ACC112 (cell line): ENCODE results near the gene NLGN1.
"Not testable (repeated sequence)": the region's sequence is repeated elsewhere in the genome, so short reads cannot be mapped to it uniquely, and the experiment has no call there.

Experiments used
- H2AFZ ChIP-seq: fragments of 200-600 bp; sonication (generic); one replicate; pipeline ENCODE4 v1.6.0; 2017; ENCODE audit warnings: antibody characterized with exemption, low read length; ENCODE audit not compliant: unreplicated experiment
- H3K27ac ChIP-seq: fragments of 200-600 bp; sonication (generic); 2 replicates; pipeline ENCODE4 v1.5.1; 2014; ENCODE audit warnings: low read depth, mild to moderate bottlenecking, antibody characterized with exemption, low read length, moderate library complexity
- H3K27me3 ChIP-seq: fragments of 200-600 bp; sonication (generic); 2 replicates; pipeline ENCODE4 v1.6.1; 2014; ENCODE audit warnings: mild to moderate bottlenecking, antibody characterized with exemption, low read length, moderate library complexity, mixed read lengths; ENCODE audit not compliant: insufficient read depth
- H3K36me3 ChIP-seq: fragments of 200-600 bp; sonication (generic); 2 replicates; pipeline ENCODE4 v1.6.1; 2016; ENCODE audit warnings: mild to moderate bottlenecking, antibody characterized with exemption, low read length, moderate library complexity, mixed read lengths; ENCODE audit not compliant: insufficient read depth
- H3K4me1 ChIP-seq: fragments of 200-600 bp; sonication (generic); one replicate; pipeline ENCODE4 v1.6.1; 2016; ENCODE audit warnings: low read length, mixed read lengths; ENCODE audit not compliant: insufficient read depth, unreplicated experiment, control insufficient read depth
- H3K4me3 ChIP-seq: fragments of 200-600 bp; sonication (generic); 2 replicates; pipeline ENCODE4 v1.5.1; 2014; ENCODE audit warnings: mild to moderate bottlenecking, low read depth, low read length
- H3K79me2 ChIP-seq: fragments of 200-600 bp; sonication (generic); one replicate; pipeline ENCODE4 v1.6.0; 2016; ENCODE audit warnings: low read length; ENCODE audit not compliant: control insufficient read depth, unreplicated experiment, insufficient read depth

NLGN1 gene

DNA sequence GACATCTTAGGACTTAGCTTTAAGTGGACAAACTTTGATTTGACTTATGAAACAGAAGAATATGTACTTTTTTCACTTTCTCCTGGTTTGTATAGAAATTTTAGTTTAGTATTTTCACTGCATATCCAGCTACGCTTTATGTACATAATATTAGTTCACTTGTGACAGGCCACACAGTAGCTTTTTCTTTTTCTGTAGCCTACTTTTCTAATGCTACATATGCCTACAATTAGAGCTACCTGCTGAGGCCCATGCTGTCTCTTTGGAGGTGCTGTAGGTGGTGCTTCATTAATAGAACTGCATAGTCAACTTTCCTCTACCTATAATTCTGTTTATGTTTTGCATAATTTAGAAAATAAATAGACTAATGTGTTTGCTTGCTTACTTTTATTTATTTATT lies 191.6 kb downstream of the NLGN1 start:
- no peaks in the 10 kb centered on the region for H3K79me2 ChIP-seq
- no peak overlapping the region for H3K27ac ChIP-seq
- H3K4me1 ChIP-seq: no peaks in the 10 kb centered on the region
- H3K36me3 ChIP-seq: no peaks in the 10 kb centered on the region
- H2AFZ ChIP-seq: no peak overlapping the region
- no peak overlapping the region for H3K4me3 ChIP-seq
- H3K27me3 ChIP-seq: 0 out of 2 replicates have a peak, but pooled peaks cover 12% of the 10 kb centered on the region

DNA sequence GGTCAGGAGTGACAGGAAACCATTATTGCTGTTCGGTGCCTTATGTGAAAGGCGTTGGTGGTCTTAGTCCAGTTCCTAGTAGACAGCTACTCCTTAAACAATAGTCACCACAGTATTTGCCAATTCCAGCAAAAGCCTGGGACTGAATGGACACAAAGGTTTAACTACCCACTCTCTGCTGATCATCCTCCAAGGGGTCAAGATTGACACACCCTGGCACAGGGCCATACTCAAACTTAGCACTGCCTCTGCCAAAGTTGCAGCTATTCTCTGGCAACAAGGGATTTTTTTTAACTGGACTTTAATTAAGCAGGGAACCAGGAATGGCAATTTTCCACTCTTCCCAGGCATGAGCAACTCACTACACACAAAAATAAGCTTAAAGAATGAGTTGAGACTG lies 193.9 kb downstream of the NLGN1 start:
- H3K4me3 ChIP-seq: no peak overlapping the region
- 0 out of 2 replicates have a peak, but pooled peaks cover 7% of the 10 kb centered on the region for H3K27me3 ChIP-seq
- no peaks in the 10 kb centered on the region for H3K36me3 ChIP-seq
- no peaks in the 10 kb centered on the region for H3K4me1 ChIP-seq
- H3K27ac ChIP-seq: no peak overlapping the region
- H2AFZ ChIP-seq: no peak overlapping the region
- no peaks in the 10 kb centered on the region for H3K79me2 ChIP-seq

DNA sequence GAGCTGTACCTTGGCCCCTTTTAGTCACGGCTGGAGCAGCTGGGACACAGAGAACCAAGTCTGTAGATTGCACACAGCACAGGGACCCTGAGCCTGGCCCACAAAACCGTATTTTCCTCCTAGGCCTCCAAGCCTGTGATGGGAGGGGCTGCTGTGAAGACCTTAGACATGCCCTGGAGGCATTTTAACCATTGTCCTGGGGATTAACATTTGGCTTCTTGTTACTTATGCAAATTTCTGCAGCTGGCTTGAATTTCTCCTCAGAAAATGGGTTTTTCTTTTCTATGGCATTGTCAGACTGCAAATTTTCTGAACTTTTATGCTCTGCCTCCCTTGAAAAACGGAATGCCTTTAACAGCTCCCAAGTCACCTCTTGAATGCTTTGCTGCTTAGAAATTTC lies 197.3 kb downstream of the NLGN1 start:
- not testable (repeated sequence) for H3K36me3 ChIP-seq, H3K27ac ChIP-seq, H3K4me3 ChIP-seq, H3K27me3 ChIP-seq, H3K79me2 ChIP-seq, H2AFZ ChIP-seq, H3K4me1 ChIP-seq

DNA sequence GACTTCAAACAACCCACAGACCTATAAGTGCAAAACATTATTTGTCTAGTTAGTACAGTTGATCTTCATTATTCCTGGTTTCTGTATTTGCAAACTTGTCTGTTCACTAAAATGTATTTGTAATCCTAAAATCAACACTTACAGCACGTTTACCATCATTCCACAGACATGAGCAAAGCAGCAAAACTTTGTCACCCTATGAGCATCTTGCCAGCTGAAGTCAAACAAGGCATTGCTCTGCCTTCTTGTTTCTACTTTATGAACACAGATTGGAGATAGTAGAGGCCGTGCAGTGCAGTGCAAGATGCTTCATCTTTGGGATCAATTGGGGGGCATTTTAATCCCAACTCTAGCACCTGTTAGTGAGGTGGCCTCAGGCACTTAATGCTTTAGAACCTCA lies 202.1 kb downstream of the NLGN1 start:
- H3K27ac ChIP-seq: no peak overlapping the region
- no peaks in the 10 kb centered on the region for H3K36me3 ChIP-seq
- H3K79me2 ChIP-seq: no peaks in the 10 kb centered on the region
- no peak overlapping the region for H3K4me3 ChIP-seq
- no peak overlapping the region for H2AFZ ChIP-seq
- H3K4me1 ChIP-seq: no peaks in the 10 kb centered on the region
- H3K27me3 ChIP-seq: no peaks in the 10 kb centered on the region

DNA sequence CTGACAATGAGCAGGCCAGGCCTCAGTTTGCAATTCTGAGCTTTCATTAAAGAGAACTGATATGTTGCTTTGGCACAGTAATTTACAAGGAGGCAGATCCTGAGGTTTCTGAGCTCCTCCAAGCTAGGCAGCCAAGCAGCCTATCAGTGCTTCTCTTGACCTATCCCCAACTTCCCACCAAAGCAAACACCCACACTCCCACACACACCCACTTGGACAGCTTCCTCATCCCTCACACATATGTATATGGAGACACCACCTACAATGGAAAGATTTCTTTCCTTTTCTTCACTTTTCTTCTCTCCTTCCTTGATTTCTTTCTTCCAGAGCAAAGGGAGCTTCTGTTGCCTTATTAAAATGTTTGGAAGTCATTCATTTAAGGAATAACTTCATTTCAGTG lies 217.0 kb downstream of the NLGN1 start:
- Histone ChIP-seq H3K27ac (no peak overlapping the region), H3K4me3 (no peak overlapping the region), H2AFZ (no peak overlapping the region), H3K4me1 (no peaks in the 10 kb centered on the region), H3K36me3 (no peaks in the 10 kb centered on the region), H3K79me2 (no peaks in the 10 kb centered on the region), H3K27me3 (no peaks in the 10 kb centered on the region)

DNA sequence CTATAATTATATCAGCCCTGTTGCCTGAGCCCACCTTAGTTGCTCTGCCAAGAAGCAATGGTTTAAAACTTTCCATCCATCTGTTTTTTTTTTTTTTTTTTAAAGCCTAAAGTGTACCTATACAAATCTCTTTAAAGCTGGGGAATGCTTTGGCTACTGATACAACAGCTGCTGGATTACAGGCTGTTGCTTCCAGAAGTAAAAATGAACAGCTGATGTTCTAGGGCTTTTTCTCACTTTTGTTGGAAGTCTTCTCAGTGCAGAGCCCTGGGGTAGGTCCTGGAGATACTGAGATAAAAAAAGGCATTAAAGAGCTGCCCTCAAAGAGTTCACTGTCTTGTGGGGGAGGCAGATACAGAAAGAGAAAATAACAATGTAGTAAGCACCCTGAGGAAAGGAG lies 218.1 kb downstream of the NLGN1 start:
- no peaks in the 10 kb centered on the region for H3K27me3 ChIP-seq
- H3K4me1 ChIP-seq: no peaks in the 10 kb centered on the region
- no peaks in the 10 kb centered on the region for H3K36me3 ChIP-seq
- H3K79me2 ChIP-seq: no peaks in the 10 kb centered on the region
- no peak overlapping the region for H3K27ac ChIP-seq
- no peak overlapping the region for H2AFZ ChIP-seq
- no peak overlapping the region for H3K4me3 ChIP-seq

DNA sequence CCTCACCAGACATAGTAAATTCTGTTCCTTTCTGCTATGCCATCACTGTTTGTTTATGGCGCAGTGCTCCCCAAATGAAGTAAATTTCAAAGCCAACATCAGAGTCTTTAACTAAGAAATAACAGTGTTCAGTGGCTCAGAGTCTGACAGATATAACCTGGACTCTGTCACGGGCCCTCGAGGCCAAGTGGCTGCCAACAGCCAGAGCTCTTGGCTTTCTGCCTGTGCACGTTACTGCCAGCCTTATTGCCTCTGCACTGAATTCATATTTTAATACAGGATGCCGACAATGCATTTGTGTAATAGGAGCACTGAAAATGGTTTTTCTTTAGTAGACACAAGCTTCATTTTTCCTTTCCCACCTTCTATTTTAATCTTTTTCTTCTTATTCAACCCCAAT lies 219.9 kb downstream of the NLGN1 start:
- H2AFZ ChIP-seq: no peak overlapping the region
- no peak overlapping the region for H3K4me3 ChIP-seq

DNA sequence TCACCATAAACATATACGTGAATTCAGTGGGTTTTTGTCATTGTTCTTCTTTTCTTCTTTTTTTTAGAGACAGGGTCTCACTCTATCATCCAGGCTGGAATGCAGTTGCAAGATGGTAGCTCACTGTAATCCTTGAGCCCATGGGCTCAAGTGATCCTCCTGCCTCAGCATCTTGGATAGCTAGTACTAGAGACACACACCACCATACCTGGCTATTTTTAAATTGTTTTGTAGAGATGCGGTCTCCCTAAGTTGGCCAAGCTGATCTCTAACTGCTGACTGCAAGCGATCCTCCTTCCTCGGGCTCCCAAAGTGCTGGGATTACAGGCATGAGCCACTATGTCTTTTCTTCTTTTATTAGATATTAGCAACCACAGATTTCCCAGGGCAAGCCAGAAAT lies 220.6 kb downstream of the NLGN1 start:
- Histone ChIP-seq H3K27me3 (no peaks in the 10 kb centered on the region), H2AFZ (no peak overlapping the region), H3K27ac (no peak overlapping the region), H3K4me1 (no peaks in the 10 kb centered on the region), H3K79me2 (no peaks in the 10 kb centered on the region), H3K4me3 (no peak overlapping the region), H3K36me3 (no peaks in the 10 kb centered on the region)

More for the DNA sequence above, 219.9 kb downstream of the NLGN1 start:
- Histone ChIP-seq H3K36me3 (no peaks in the 10 kb centered on the region), H3K27ac (no peak overlapping the region), H3K79me2 (no peaks in the 10 kb centered on the region), H3K27me3 (no peaks in the 10 kb centered on the region), H3K4me1 (no peaks in the 10 kb centered on the region)

DNA sequence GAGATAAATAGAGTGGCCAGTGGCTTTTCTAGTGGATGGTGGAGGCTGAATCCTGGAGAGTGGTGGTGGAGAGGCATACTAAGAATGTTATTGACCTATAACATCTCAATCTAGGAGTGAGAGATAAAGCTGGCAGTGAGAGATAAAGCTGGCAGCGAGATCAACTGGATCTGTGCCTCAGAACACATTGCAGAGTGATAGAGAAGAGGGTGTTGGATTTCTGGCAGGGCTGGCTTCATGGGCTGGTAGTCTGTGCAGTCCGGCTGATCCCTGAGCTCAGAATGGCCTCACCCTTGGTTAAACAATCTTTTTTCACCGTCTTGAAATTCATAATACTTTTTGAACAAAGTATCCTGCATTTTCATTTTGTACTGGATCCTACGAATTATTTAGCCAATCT lies 221.2 kb downstream of the NLGN1 start:
- Histone ChIP-seq H3K4me1 (no peaks in the 10 kb centered on the region), H3K27ac (no peak overlapping the region), H3K79me2 (no peaks in the 10 kb centered on the region), H3K4me3 (no peak overlapping the region), H2AFZ (no peak overlapping the region), H3K36me3 (no peaks in the 10 kb centered on the region), H3K27me3 (no peaks in the 10 kb centered on the region)

DNA sequence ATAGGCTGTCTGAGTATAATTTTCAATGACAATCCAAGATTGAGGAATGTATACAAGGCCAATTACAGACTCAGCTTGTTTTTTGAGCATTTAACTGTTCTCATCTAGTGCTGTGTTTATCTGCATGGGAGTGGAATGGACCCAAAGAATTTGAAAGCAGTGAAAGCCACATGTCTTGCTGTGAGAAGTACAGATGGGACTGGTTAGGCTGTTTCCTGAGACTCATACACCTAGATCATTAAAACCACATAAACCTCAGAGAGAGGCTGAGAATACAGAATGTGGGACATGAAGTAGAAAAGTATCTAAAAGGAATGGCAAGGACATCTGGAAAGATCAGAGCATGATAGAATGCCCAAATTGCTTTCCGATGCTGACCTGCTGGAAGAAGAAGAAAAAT lies 224.6 kb downstream of the NLGN1 start:
- no peaks in the 10 kb centered on the region for H3K4me1 ChIP-seq
- H3K27ac ChIP-seq: no peak overlapping the region
- H3K4me3 ChIP-seq: no peak overlapping the region
- H3K36me3 ChIP-seq: no peaks in the 10 kb centered on the region
- no peaks in the 10 kb centered on the region for H3K27me3 ChIP-seq
- no peaks in the 10 kb centered on the region for H3K79me2 ChIP-seq
- no peak overlapping the region for H2AFZ ChIP-seq

DNA sequence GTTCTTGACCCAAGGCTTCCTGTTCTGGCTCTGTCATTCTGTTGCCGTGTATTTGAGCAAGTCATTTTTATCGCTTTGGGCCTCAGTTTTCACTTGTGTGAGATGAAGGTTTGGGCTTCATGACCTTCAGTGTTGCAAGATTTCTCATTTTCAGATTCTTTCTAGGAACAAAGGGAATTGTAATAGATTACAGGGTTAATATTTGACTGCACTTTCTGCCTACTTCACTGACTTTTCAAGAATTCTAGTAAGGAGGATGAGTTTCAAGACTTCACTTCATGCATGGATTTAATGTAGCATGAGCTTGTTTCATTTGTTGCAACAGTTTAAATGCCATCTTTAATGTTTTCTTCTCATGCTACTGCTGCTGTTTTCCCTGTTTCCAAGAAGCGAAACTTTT lies 226.5 kb downstream of the NLGN1 start:
- Histone ChIP-seq H3K79me2 (no peaks in the 10 kb centered on the region), H3K27me3 (no peaks in the 10 kb centered on the region), H2AFZ (no peak overlapping the region), H3K4me1 (no peaks in the 10 kb centered on the region), H3K4me3 (no peak overlapping the region), H3K36me3 (no peaks in the 10 kb centered on the region), H3K27ac (no peak overlapping the region)

DNA sequence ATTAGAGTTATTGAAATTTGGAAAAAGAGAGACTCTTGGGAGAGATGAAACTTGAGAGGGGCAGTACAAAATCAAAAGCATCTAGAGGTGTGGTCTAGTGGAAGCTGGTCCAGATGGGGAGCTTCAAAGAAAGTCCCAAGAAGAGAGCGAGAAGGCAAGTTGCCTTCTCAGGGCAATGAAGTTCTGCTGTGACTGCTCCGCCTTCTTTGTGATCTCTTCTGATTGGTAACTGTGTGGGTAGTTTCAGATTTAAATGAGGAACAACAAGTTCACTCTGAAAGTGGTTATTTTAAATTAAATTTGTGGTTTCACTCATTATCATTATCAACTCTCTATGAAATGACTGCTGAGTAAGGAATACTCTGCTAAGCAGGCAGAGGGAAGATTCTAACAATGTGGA lies 233.3 kb downstream of the NLGN1 start:
- H3K4me3 ChIP-seq: no peak overlapping the region
- H3K36me3 ChIP-seq: no peaks in the 10 kb centered on the region
- no peak overlapping the region for H2AFZ ChIP-seq
- no peak overlapping the region for H3K27ac ChIP-seq
- no peaks in the 10 kb centered on the region for H3K27me3 ChIP-seq
- no peaks in the 10 kb centered on the region for H3K4me1 ChIP-seq
- no peaks in the 10 kb centered on the region for H3K79me2 ChIP-seq
